Fibroblast of lung (primary cell): ENCODE results near the gene GNS. TPM values are rescaled to one million over a fixed set of nuclear protein-coding genes. Genes with fewer than 3 reads are reported as not detected.

Experiments
- DNase-seq, 2 donors: peaks; one replicate each; pipeline versions ENCODE4 v3.0.0 to v3.0.0-alpha.2; 2010; ENCODE audit warnings: low read depth in 2 of 2
- H2AFZ ChIP-seq: 2 replicates; pipeline ENCODE4 v1.5.1; 2012; ENCODE audit warnings: low read length, control low read depth, inconsistent platforms
- H3K27ac ChIP-seq: 2 replicates; pipeline ENCODE4 v1.5.1; 2011; ENCODE audit warnings: low read length, control low read depth; ENCODE audit not compliant: insufficient read depth
- H3K27me3 ChIP-seq: 2 replicates; pipeline ENCODE4 v1.5.1; 2011; ENCODE audit warnings: mild to moderate bottlenecking, low read length; ENCODE audit not compliant: control insufficient read depth, insufficient read depth
- H3K36me3 ChIP-seq: 2 replicates; pipeline ENCODE4 v1.5.1; 2011; ENCODE audit warnings: low read length; ENCODE audit not compliant: control insufficient read depth, insufficient read depth
- H3K4me1 ChIP-seq: 2 replicates; pipeline ENCODE4 v1.5.1; 2011; ENCODE audit warnings: low read length; ENCODE audit not compliant: control insufficient read depth, insufficient read depth; ENCODE audit errors: extremely low read depth
- H3K4me2 ChIP-seq: 2 replicates; pipeline ENCODE4 v1.5.1; 2011; ENCODE audit warnings: low read length, control low read depth; ENCODE audit not compliant: insufficient read depth; ENCODE audit errors: extremely low read depth
- H3K4me3 ChIP-seq, 4 experiments: fragments of 200-600 bp in 1 of 4; sonication (generic) in 1 of 4; replicated peaks in 1 of 4; 2 replicates each; pipeline ENCODE4 v1.5.1; 2011 to 2016; ENCODE audit warnings: low read length in 4 of 4, low read depth in 3 of 4, mild to moderate bottlenecking in 3 of 4, control low read depth in 2 of 4, inconsistent platforms in 1 of 4, mixed read lengths in 1 of 4; ENCODE audit not compliant: insufficient read depth in 1 of 4; ENCODE audit errors: control extremely low read depth in 1 of 4
- H3K79me2 ChIP-seq: 2 replicates; pipeline ENCODE4 v1.5.1; 2012; ENCODE audit warnings: mild to moderate bottlenecking, low read length, inconsistent platforms; ENCODE audit not compliant: control insufficient read depth, insufficient read depth
- H3K9ac ChIP-seq: 2 replicates; pipeline ENCODE4 v1.5.1; 2011; ENCODE audit warnings: mild to moderate bottlenecking, low read length, control low read depth; ENCODE audit not compliant: insufficient read depth
- H3K9me3 ChIP-seq: 2 replicates; pipeline ENCODE4 v1.5.1; 2012; ENCODE audit warnings: low read depth, low read length; ENCODE audit not compliant: control insufficient read depth, insufficient read depth
- H4K20me1 ChIP-seq: 2 replicates; pipeline ENCODE4 v1.5.1; 2011; ENCODE audit warnings: low read length; ENCODE audit not compliant: control insufficient read depth, insufficient read depth; ENCODE audit errors: extremely low read depth
- CTCF ChIP-seq, 2 donors: IDR thresholded peaks in 1 of 2; conservative IDR thresholded peaks in 1 of 2; 1 replicate in 1 of 2; 2 replicates in 1 of 2; pipeline ENCODE4 v1.5.1; 2011 to 2012; ENCODE audit warnings: low read length in 2 of 2, control low read depth in 1 of 2, inconsistent platforms in 1 of 2, low read depth in 1 of 2, mild to moderate bottlenecking in 1 of 2
- EZH2 ChIP-seq: IDR thresholded peaks from 2 replicates; pipeline ENCODE4 v1.5.1; 2012; ENCODE audit warnings: low read length, control low read depth, mild to moderate bottlenecking; ENCODE audit errors: missing control alignments
- polyA plus RNA-seq, 2 donors: library from polyadenylated mRNA; depleted of rRNA in 1 of 2; stranded (reverse) in 1 of 2; unstranded in 1 of 2; fragments of >200 nt; gene quantifications; 2 replicates each; pipeline ENCODE4 v1.2.1, GENCODE V29; 2011 to 2012; ENCODE audit warnings: missing spikeins in 1 of 2
- total RNA-seq: library from RNA; depleted of rRNA; stranded (reverse); fragments of >200 nt; gene quantifications from 2 replicates; pipeline ENCODE4 v1.2.1, GENCODE V29; 2014

GNS gene
- total and polyA plus RNA-seq, 2 donors (not counting 1 experiment from before 2014, with no cell fraction given) = 219 to 249 TPM

- Histone ChIP-seq H3K4me2 (no peak overlapping the region), H3K27me3 (no peaks in the 10 kb centered on the region), H3K4me1 (peaks cover 13% of the 10 kb centered on the region), H3K79me2 (peaks cover 27% of the 10 kb centered on the region), H2AFZ (no peak overlapping the region), H4K20me1 (no peaks in the 10 kb centered on the region), H3K9me3 (no peaks in the 10 kb centered on the region), H3K9ac (no peak overlapping the region), H3K36me3 (no peaks in the 10 kb centered on the region), H3K27ac (no peak overlapping the region), H3K4me3 (no peak overlapping the region)
- peak; percentile 54 to 57 for DNase-seq
- TF ChIP-seq CTCF (conservative IDR thresholded peaks at IDR 0.05 in 1 of 2, IDR thresholded peaks at IDR 0.05 in 1 of 2; ENCODE audit: low read depth in 1 of 2, low read length in 2 of 2) (no peak), EZH2 (no peak)
Observed at GRCh38 chr12:64672925-64673409, 86.2 kb downstream of the GNS start.

- no peaks in the 10 kb centered on the region for H3K36me3 ChIP-seq
- no peak overlapping the region for H3K27ac ChIP-seq
- H2AFZ ChIP-seq = no peak overlapping the region
- H3K27me3 ChIP-seq = no peaks in the 10 kb centered on the region
- H3K79me2 ChIP-seq = peaks cover 27% of the 10 kb centered on the region
- no peak for TF ChIP-seq EZH2
- TF ChIP-seq CTCF (conservative IDR thresholded peaks at IDR 0.05 in 1 of 2, IDR thresholded peaks at IDR 0.05 in 1 of 2; ENCODE audit: low read depth in 1 of 2, low read length in 2 of 2) = no peak
- H4K20me1 ChIP-seq = no peaks in the 10 kb centered on the region
- no peak overlapping the region for H3K4me2 ChIP-seq
- no peak overlapping the region for H3K9ac ChIP-seq
- no peak overlapping the region for H3K4me3 ChIP-seq
- no peak for DNase-seq
- peaks cover 13% of the 10 kb centered on the region for H3K4me1 ChIP-seq
- H3K9me3 ChIP-seq = no peaks in the 10 kb centered on the region
Observed at GRCh38 chr12:64671681-64672080, 87.5 kb downstream of the GNS start.

GRCh38 chr12:64670919-64671639 lies 88.1 kb downstream of the GNS start:
- no peak overlapping the region for H3K27ac ChIP-seq
- no peak overlapping the region for H2AFZ ChIP-seq
- H3K27me3 ChIP-seq = no peaks in the 10 kb centered on the region
- no peak overlapping the region for H3K4me2 ChIP-seq
- H3K4me1 ChIP-seq = peaks cover 15% of the 10 kb centered on the region
- H3K9me3 ChIP-seq = no peaks in the 10 kb centered on the region
- peaks cover 30% of the 10 kb centered on the region for H3K79me2 ChIP-seq
- H3K4me3 ChIP-seq = no peak overlapping the region
- H4K20me1 ChIP-seq = no peaks in the 10 kb centered on the region
- H3K9ac ChIP-seq = no peak overlapping the region
- H3K36me3 ChIP-seq = no peaks in the 10 kb centered on the region
- TF ChIP-seq CTCF (conservative IDR thresholded peaks at IDR 0.05 in 1 of 2, IDR thresholded peaks at IDR 0.05 in 1 of 2; ENCODE audit: low read depth in 1 of 2, low read length in 2 of 2) (no peak), EZH2 (no peak)
- peak; percentile 61 to 78 for DNase-seq
